OCI-LY3 (cell line): ENCODE measurements around the gene UGDH.

Source experiments
- H2AFZ ChIP-seq: fragments of 200-600, 300-600 bp; shearing (Covaris generic); 2 replicates; pipeline ENCODE4 v1.6.0; 2014; ENCODE audit warnings: antibody characterized with exemption, low read depth, low read length
- H3K27ac ChIP-seq: fragments of 200-600, 300-600 bp; sonication (generic); 2 replicates; pipeline ENCODE4 v1.5.1; 2014; ENCODE audit warnings: mild to moderate bottlenecking, low read length, moderate library complexity, mixed read lengths
- H3K27me3 ChIP-seq: fragments of 200-600, 300-600 bp; sonication (generic); 2 replicates; pipeline ENCODE4 v1.6.1; 2014; ENCODE audit warnings: low read depth, low read length, mixed read lengths
- H3K36me3 ChIP-seq: fragments of 200-600, 300-600 bp; sonication (generic); replicated peaks from 2 replicates; pipeline ENCODE3; 2014; ENCODE audit warnings: low read depth, low read length, mixed read lengths
- H3K4me1 ChIP-seq: fragments of 300-600, 200-600 bp; sonication (generic); 2 replicates; pipeline ENCODE4 v1.6.1; 2014; ENCODE audit warnings: low read length, mixed read lengths
- H3K4me2 ChIP-seq: fragments of 200-600, 300-600 bp; sonication (generic); 2 replicates; pipeline ENCODE4 v1.6.1; 2014; ENCODE audit warnings: low read length, mixed read lengths
- H3K4me3 ChIP-seq: fragments of 300-600, 200-600 bp; sonication (generic); 2 replicates; pipeline ENCODE4 v1.5.1; 2014; ENCODE audit warnings: antibody characterized with exemption, mild to moderate bottlenecking, low read length, moderate library complexity
- H3K79me2 ChIP-seq: fragments of 300-600, 200-600 bp; shearing (Covaris generic); 2 replicates; pipeline ENCODE4 v1.6.1; 2014; ENCODE audit warnings: mild to moderate bottlenecking, low read length, mixed read lengths
- H3K9ac ChIP-seq: fragments of 300-600, 200-600 bp; shearing (Covaris generic); 2 replicates; pipeline ENCODE4 v1.6.0; 2014; ENCODE audit warnings: mild to moderate bottlenecking, low read length, moderate library complexity
- H3K9me3 ChIP-seq: fragments of 200-600, 300-600 bp; shearing (Covaris generic); 2 replicates; pipeline ENCODE4 v1.6.1; 2014; ENCODE audit warnings: low read length, mixed read lengths; ENCODE audit not compliant: insufficient read depth
- H4K20me1 ChIP-seq: fragments of 200-600, 300-600 bp; sonication (generic); 2 replicates; pipeline ENCODE4 v1.6.1; 2016; ENCODE audit warnings: low read length, mixed read lengths; ENCODE audit not compliant: insufficient read depth
- EZH2phosphoT487 ChIP-seq: fragments of 200-600 bp; shearing (Covaris generic); IDR thresholded peaks from 2 replicates; pipeline ENCODE4 v1.6.1; 2018; ENCODE audit warnings: antibody characterized with exemption, mixed run types, low read depth
- TF ChIP-seq, protein P1 (sequence below): fragments of 200-600, 300-600 bp; sonication (generic); IDR thresholded peaks from 2 replicates; pipeline ENCODE4 v1.5.1; 2014; ENCODE audit warnings: antibody characterized with exemption, low read length, low read depth

The UGDH gene

DNA sequence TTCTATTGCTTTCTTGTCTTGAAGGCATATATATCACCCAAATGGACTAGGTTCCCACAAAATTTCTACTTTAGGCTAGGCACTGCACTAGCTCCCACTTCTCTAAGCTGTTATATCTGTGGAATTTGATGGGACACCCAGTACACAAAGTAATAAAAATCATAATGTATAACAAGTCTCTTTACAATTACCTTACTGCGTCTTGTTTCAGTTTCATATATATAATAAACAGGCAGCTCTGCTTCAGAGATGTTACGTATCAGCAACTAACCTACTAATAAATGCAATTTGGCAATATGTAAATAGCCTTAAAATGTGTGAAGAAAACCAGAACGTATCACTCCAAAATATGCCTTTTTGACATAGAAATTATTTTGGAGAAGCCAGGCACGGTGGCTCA is 42.0 kb upstream of the UGDH start:
- no peak overlapping the region for H3K9ac ChIP-seq
- H3K36me3 ChIP-seq: peaks cover 10% of the 10 kb centered on the region
- TF ChIP-seq EZH2phosphoT487: no peak
- TF ChIP-seq, protein P1, sequence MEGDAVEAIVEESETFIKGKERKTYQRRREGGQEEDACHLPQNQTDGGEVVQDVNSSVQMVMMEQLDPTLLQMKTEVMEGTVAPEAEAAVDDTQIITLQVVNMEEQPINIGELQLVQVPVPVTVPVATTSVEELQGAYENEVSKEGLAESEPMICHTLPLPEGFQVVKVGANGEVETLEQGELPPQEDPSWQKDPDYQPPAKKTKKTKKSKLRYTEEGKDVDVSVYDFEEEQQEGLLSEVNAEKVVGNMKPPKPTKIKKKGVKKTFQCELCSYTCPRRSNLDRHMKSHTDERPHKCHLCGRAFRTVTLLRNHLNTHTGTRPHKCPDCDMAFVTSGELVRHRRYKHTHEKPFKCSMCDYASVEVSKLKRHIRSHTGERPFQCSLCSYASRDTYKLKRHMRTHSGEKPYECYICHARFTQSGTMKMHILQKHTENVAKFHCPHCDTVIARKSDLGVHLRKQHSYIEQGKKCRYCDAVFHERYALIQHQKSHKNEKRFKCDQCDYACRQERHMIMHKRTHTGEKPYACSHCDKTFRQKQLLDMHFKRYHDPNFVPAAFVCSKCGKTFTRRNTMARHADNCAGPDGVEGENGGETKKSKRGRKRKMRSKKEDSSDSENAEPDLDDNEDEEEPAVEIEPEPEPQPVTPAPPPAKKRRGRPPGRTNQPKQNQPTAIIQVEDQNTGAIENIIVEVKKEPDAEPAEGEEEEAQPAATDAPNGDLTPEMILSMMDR: no peak
- H3K4me1 ChIP-seq: peaks cover 10% of the 10 kb centered on the region
- H2AFZ ChIP-seq: peak overlapping the region; percentile 41; the same call in 1 of the 2 replicates
- H3K79me2 ChIP-seq: no peaks in the 10 kb centered on the region
- no peaks in the 10 kb centered on the region for H4K20me1 ChIP-seq
- no peaks in the 10 kb centered on the region for H3K27me3 ChIP-seq
- H3K4me2 ChIP-seq: peak overlapping the region; percentile 49
- H3K9me3 ChIP-seq: no peaks in the 10 kb centered on the region
- no peak overlapping the region for H3K27ac ChIP-seq
- H3K4me3 ChIP-seq: peak overlapping the region; percentile 18; the same call in 1 of the 2 replicates

DNA sequence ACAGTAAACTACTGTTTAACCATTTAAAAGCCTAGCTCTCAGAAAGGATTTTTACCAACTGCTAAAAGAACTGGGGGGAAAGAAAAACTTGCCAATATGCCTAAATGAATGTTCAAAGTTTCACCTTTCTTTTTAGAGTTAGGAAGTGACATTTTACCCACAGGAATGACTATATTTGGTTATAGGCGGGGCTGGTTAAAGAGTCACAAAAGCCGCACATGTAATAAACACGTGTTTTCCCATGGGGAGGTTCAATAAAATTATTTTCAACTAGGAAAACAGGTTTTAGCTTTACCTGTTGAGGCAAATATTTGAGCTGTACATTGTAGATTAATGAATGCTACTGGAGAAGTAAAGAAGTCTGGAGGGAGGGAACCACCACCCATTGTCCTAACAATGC is 41.6 kb upstream of the UGDH start:
- peak overlapping the region; percentile 18; the same call in 1 of the 2 replicates for H3K4me3 ChIP-seq
- TF ChIP-seq, protein P1: no peak
- TF ChIP-seq EZH2phosphoT487: no peak
- H4K20me1 ChIP-seq: no peaks in the 10 kb centered on the region
- H3K4me1 ChIP-seq: peaks cover 10% of the 10 kb centered on the region
- peaks cover 10% of the 10 kb centered on the region for H3K36me3 ChIP-seq
- no peaks in the 10 kb centered on the region for H3K9me3 ChIP-seq
- H3K4me2 ChIP-seq: peak overlapping the region; percentile 49
- no peaks in the 10 kb centered on the region for H3K79me2 ChIP-seq
- H3K27ac ChIP-seq: no peak overlapping the region
- H3K27me3 ChIP-seq: no peaks in the 10 kb centered on the region
- no peak overlapping the region for H3K9ac ChIP-seq
- peak overlapping the region; percentile 41; the same call in 1 of the 2 replicates for H2AFZ ChIP-seq

DNA sequence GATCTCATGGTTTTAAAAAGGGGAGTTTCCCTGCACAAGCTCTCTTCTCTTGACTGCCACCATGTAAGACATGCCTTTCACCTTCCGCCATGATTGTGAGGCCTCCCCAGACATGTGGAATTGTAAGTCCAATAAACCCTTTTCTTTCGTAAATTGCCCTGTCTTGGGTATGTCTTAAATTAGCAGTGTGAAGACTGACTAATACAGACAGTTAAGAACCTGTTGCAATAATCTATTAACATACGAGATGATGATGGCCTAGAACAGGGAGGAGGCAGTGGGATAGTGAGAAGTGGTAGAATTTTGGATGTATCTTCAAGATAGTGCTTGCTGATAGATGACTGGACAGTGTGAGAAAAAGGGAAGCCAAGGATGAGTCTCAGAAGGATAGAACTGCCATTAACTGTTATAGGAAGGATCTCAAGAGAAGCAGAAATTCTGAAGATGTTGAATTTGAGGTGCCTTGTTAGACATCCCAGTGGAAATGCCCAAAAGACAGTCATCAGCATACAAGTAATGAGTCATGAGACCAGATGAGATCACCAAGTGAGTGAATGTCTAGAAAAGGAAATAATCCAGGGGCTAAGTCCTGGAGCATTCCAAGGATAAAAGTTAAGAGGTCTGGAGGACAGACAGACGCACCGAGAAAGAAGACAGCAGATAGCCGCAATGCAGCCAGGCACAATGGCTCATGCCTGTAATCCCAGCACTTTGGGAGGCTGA is 38.8 kb upstream of the UGDH start:
- H3K4me2 ChIP-seq: no peak overlapping the region
- TF ChIP-seq, protein P1: no peak
- no peak for TF ChIP-seq EZH2phosphoT487
- H3K9me3 ChIP-seq: no peaks in the 10 kb centered on the region
- H3K79me2 ChIP-seq: no peaks in the 10 kb centered on the region
- no peak overlapping the region for H2AFZ ChIP-seq
- no peaks in the 10 kb centered on the region for H4K20me1 ChIP-seq
- H3K27ac ChIP-seq: no peak overlapping the region
- H3K27me3 ChIP-seq: no peaks in the 10 kb centered on the region
- H3K36me3 ChIP-seq: peaks cover 10% of the 10 kb centered on the region
- H3K9ac ChIP-seq: no peak overlapping the region
- peaks cover 10% of the 10 kb centered on the region for H3K4me1 ChIP-seq
- H3K4me3 ChIP-seq: no peak overlapping the region

DNA sequence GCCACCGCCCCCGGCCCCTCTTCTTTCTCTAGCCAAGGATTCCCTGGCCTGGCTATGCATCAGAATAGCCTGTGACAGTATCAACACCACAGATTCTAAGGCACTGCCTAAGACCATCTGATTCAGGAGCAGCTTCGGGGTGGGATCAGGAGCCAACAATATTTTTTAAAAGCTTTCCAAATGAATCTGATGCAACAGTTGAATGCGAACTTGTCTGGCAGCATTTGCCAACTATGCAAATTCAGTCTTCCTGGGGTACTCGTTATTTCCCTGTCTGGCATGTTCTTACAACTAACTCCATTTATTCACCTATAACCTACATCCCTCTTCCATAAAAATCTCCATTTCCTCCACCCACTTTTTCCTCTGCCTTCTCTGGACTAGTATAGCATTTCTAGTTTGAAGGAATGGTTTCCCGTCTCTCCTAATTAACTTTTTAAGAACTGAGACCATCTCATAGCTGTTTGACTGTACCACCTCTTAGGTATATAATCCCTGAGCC is 36.2 kb upstream of the UGDH start:
- no peak for TF ChIP-seq EZH2phosphoT487
- TF ChIP-seq, protein P1: no peak
- Histone ChIP-seq H2AFZ (no peak overlapping the region), H3K4me3 (no peak overlapping the region), H3K9ac (no peak overlapping the region), H3K4me2 (no peak overlapping the region), H3K36me3 (peaks cover 10% of the 10 kb centered on the region), H3K9me3 (no peaks in the 10 kb centered on the region), H3K4me1 (peaks cover 2% of the 10 kb centered on the region; the same call in 1 of the 2 replicates), H4K20me1 (no peaks in the 10 kb centered on the region), H3K27ac (no peak overlapping the region), H3K27me3 (no peaks in the 10 kb centered on the region), H3K79me2 (no peaks in the 10 kb centered on the region)
